ENCODE data around the gene OR1N2. TPM values are rescaled to one million over a fixed set of nuclear protein-coding genes. Genes with fewer than 3 reads are reported as not detected.

OR1N2 gene
- total and polyA plus RNA-seq, 10 of the 15 experiments (the other 5 are each of a cell fraction or from before 2014, with no cell fraction given): 0.08 TPM; not detected in 9

GRCh38 chr9:122518841-122519240, 34.1 kb upstream of the OR1N2 start, which contains the start of gene OR1J4:
TSS of gene OR1J4 (plus strand) at chr9:122519141. CDS start at chr9:122519141, 0 bp downstream.
- H3K9me3 ChIP-seq (replicated peaks; ENCODE audit: control insufficient read depth, insufficient read depth, low read length): no peaks in the 10 kb centered on the region
- H3K27ac ChIP-seq (ENCODE audit: control insufficient read depth, insufficient read depth): no peak within 1 kb of the TSS
- no peak within 1 kb of the TSS for H3K4me3 ChIP-seq
- no TSS peak for BruUV-seq (replicated peaks)
- no peak within 1 kb of the TSS for H2AFZ ChIP-seq (ENCODE audit: control insufficient read depth, low read depth, low read length)
- intact Hi-C loops (cut with micrococcal nuclease; ENCODE audit: unreplicated experiment): no loop called here
- H3K36me3 ChIP-seq (ENCODE audit: control insufficient read depth in 2 of 2, insufficient read depth in 2 of 2, low read length in 1 of 2): no peaks in the 10 kb centered on the region
- no peak within 1 kb of the TSS for H3K4me2 ChIP-seq (ENCODE audit: control insufficient read depth, insufficient read depth)
- DNase-seq (ENCODE audit: low read depth, low spot score) (no peak), ATAC-seq (no peak), FAIRE-seq (no peak)
- no peak within 1 kb of the TSS for H3K9ac ChIP-seq (ENCODE audit: control insufficient read depth, insufficient read depth, low read length)
- H3K27me3 ChIP-seq (replicated peaks in 1 of 2; ENCODE audit: control insufficient read depth in 2 of 2, insufficient read depth in 2 of 2, low read length in 1 of 2): no peaks in the 10 kb centered on the region
- POLR2A ChIA-PET: no interaction called here
- CTCF ChIA-PET: no interaction called here
- 56% methylated on average over 4 of the region's 4 CpGs for WGBS (ENCODE audit: insufficient coverage, insufficient replicate concordance, low lambda C conversion rate, missing lambda C conversion rate)
- H3K79me2 ChIP-seq (ENCODE audit: control insufficient read depth, insufficient read depth, low read length): no peaks in the 10 kb centered on the region
- SMC1A ChIA-PET (ENCODE audit: uncharacterized antibody, unreplicated experiment): no interaction called here
- in situ Hi-C loops (cut with MboI): no loop called here
- RAD21 ChIA-PET (ENCODE audit: unreplicated experiment): no interaction called here
- H4K20me1 ChIP-seq (ENCODE audit: control insufficient read depth, insufficient read depth): no peaks in the 10 kb centered on the region
- no peaks in the 10 kb centered on the region for H3K4me1 ChIP-seq (ENCODE audit: control insufficient read depth, insufficient read depth, low read length)
- TF ChIP-seq, protein P1, sequence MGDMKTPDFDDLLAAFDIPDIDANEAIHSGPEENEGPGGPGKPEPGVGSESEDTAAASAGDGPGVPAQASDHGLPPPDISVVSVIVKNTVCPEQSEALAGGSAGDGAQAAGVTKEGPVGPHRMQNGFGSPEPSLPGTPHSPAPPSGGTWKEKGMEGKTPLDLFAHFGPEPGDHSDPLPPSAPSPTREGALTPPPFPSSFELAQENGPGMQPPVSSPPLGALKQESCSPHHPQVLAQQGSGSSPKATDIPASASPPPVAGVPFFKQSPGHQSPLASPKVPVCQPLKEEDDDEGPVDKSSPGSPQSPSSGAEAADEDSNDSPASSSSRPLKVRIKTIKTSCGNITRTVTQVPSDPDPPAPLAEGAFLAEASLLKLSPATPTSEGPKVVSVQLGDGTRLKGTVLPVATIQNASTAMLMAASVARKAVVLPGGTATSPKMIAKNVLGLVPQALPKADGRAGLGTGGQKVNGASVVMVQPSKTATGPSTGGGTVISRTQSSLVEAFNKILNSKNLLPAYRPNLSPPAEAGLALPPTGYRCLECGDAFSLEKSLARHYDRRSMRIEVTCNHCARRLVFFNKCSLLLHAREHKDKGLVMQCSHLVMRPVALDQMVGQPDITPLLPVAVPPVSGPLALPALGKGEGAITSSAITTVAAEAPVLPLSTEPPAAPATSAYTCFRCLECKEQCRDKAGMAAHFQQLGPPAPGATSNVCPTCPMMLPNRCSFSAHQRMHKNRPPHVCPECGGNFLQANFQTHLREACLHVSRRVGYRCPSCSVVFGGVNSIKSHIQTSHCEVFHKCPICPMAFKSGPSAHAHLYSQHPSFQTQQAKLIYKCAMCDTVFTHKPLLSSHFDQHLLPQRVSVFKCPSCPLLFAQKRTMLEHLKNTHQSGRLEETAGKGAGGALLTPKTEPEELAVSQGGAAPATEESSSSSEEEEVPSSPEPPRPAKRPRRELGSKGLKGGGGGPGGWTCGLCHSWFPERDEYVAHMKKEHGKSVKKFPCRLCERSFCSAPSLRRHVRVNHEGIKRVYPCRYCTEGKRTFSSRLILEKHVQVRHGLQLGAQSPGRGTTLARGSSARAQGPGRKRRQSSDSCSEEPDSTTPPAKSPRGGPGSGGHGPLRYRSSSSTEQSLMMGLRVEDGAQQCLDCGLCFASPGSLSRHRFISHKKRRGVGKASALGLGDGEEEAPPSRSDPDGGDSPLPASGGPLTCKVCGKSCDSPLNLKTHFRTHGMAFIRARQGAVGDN (IDR thresholded peaks at IDR 0.05): no peak
- TF ChIP-seq CEBPB (IDR thresholded peaks at IDR 0.05; ENCODE audit: borderline replicate concordance in 1 of 2, low read depth in 2 of 2, low read length in 2 of 2) (no peak), HDGF (IDR thresholded peaks at IDR 0.05) (no peak), GABPA (IDR thresholded peaks at IDR 0.05; ENCODE audit: low read depth) (no peak), JUNB (IDR thresholded peaks at IDR 0.05) (no peak), MEF2A (IDR thresholded peaks at IDR 0.05; ENCODE audit: insufficient read depth, low read depth, low read length) (no peak), RFX5 (IDR thresholded peaks at IDR 0.05; ENCODE audit: low read depth, low read length) (no peak), CHD2 (IDR thresholded peaks at IDR 0.05; ENCODE audit: borderline replicate concordance, low read depth, low read length) (no peak), SREBF1 (IDR thresholded peaks at IDR 0.05; ENCODE audit: low read length) (no peak), RB1 (IDR thresholded peaks at IDR 0.05; ENCODE audit: borderline replicate concordance) (no peak), SPI1 (IDR thresholded peaks at IDR 0.05; ENCODE audit: borderline replicate concordance, insufficient read depth, low read depth, low read length) (no peak), ZSCAN29 (IDR thresholded peaks at IDR 0.05) (no peak)
- TF ChIP-seq, protein P2, sequence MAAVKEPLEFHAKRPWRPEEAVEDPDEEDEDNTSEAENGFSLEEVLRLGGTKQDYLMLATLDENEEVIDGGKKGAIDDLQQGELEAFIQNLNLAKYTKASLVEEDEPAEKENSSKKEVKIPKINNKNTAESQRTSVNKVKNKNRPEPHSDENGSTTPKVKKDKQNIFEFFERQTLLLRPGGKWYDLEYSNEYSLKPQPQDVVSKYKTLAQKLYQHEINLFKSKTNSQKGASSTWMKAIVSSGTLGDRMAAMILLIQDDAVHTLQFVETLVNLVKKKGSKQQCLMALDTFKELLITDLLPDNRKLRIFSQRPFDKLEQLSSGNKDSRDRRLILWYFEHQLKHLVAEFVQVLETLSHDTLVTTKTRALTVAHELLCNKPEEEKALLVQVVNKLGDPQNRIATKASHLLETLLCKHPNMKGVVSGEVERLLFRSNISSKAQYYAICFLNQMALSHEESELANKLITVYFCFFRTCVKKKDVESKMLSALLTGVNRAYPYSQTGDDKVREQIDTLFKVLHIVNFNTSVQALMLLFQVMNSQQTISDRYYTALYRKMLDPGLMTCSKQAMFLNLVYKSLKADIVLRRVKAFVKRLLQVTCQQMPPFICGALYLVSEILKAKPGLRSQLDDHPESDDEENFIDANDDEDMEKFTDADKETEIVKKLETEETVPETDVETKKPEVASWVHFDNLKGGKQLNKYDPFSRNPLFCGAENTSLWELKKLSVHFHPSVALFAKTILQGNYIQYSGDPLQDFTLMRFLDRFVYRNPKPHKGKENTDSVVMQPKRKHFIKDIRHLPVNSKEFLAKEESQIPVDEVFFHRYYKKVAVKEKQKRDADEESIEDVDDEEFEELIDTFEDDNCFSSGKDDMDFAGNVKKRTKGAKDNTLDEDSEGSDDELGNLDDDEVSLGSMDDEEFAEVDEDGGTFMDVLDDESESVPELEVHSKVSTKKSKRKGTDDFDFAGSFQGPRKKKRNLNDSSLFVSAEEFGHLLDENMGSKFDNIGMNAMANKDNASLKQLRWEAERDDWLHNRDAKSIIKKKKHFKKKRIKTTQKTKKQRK (IDR thresholded peaks at IDR 0.05; ENCODE audit: low read depth, low read length): no peak

All from GM12878 (cell line).